ENCODE data around the gene RGPD6.
"Not testable (repeated sequence)": the region's sequence is repeated elsewhere in the genome, so short reads cannot be mapped to it uniquely, and the experiment has no call there.

RGPD6 gene

GRCh38 chr2:110482697-110483096 is 94.3 kb downstream of the RGPD6 start:
- not testable (repeated sequence) for H3K9me3 ChIP-seq (ENCODE audit: insufficient read depth, low read length); H4K20me1 ChIP-seq (ENCODE audit: insufficient read depth, low read length); H3K27me3 ChIP-seq (ENCODE audit: low read depth, low read length); H3K4me1 ChIP-seq (ENCODE audit: low read length); H3K36me3 ChIP-seq (replicated peaks; ENCODE audit: low read depth, low read length); H3K27ac ChIP-seq (ENCODE audit: low read length); H2AFZ ChIP-seq (ENCODE audit: low read depth, low read length); H3K4me2 ChIP-seq (ENCODE audit: low read length); H3K4me3 ChIP-seq (ENCODE audit: low read length); H3K9ac ChIP-seq (ENCODE audit: low read length); H3K79me2 ChIP-seq (ENCODE audit: low read length)

- not testable (repeated sequence) for H3K4me2 ChIP-seq (ENCODE audit: low read length); H3K36me3 ChIP-seq (replicated peaks; ENCODE audit: low read depth, low read length); H2AFZ ChIP-seq (ENCODE audit: low read depth, low read length); H3K79me2 ChIP-seq (ENCODE audit: low read length); H3K9me3 ChIP-seq (ENCODE audit: insufficient read depth, low read length); H3K27ac ChIP-seq (ENCODE audit: low read length); H3K27me3 ChIP-seq (ENCODE audit: low read depth, low read length); H3K9ac ChIP-seq (ENCODE audit: low read length); H3K4me3 ChIP-seq (ENCODE audit: low read length); H4K20me1 ChIP-seq (ENCODE audit: insufficient read depth, low read length); H3K4me1 ChIP-seq (ENCODE audit: low read length)
Observed at GRCh38 chr2:110481200-110481599, 95.8 kb downstream of the RGPD6 start.

- not testable (repeated sequence) for H4K20me1 ChIP-seq (ENCODE audit: insufficient read depth, low read length); H3K36me3 ChIP-seq (replicated peaks; ENCODE audit: low read depth, low read length); H3K79me2 ChIP-seq (ENCODE audit: low read length); H2AFZ ChIP-seq (ENCODE audit: low read depth, low read length); H3K4me1 ChIP-seq (ENCODE audit: low read length); H3K4me2 ChIP-seq (ENCODE audit: low read length); H3K27ac ChIP-seq (ENCODE audit: low read length); H3K9me3 ChIP-seq (ENCODE audit: insufficient read depth, low read length); H3K27me3 ChIP-seq (ENCODE audit: low read depth, low read length); H3K9ac ChIP-seq (ENCODE audit: low read length); H3K4me3 ChIP-seq (ENCODE audit: low read length)
Observed at GRCh38 chr2:110480084-110480483, 96.9 kb downstream of the RGPD6 start.

DNA sequence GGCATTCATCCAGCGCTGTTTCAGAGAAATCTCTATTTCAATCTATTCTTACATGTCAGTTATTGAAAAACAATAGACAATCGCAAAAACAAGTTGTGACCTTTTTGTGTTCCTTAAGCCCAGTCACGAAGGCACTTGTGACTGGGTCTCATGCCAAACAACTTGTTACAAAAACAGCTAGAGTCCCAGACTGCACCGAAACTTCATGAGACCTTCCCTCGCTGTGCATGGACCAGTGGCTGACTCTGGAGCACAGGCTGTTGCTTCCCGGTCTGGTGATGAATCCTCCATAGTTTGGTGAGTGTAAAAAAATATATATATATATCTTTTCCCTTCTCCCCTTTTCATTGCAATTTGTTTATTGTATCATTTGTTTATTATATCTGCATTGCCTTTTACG is 99.7 kb downstream of the RGPD6 start:
- H3K9me3 ChIP-seq (ENCODE audit: insufficient read depth, low read length); H3K36me3 ChIP-seq (replicated peaks; ENCODE audit: low read depth, low read length); H3K27ac ChIP-seq (ENCODE audit: low read length); H2AFZ ChIP-seq (ENCODE audit: low read depth, low read length); H4K20me1 ChIP-seq (ENCODE audit: insufficient read depth, low read length); H3K4me2 ChIP-seq (ENCODE audit: low read length); H3K9ac ChIP-seq (ENCODE audit: low read length); H3K4me3 ChIP-seq (ENCODE audit: low read length); H3K4me1 ChIP-seq (ENCODE audit: low read length); H3K27me3 ChIP-seq (ENCODE audit: low read depth, low read length); H3K79me2 ChIP-seq (ENCODE audit: low read length): not testable (repeated sequence)

GRCh38 chr2:110476952-110477351 is 100.1 kb downstream of the RGPD6 start:
- not testable (repeated sequence) for H3K9ac ChIP-seq (ENCODE audit: low read length); H3K4me3 ChIP-seq (ENCODE audit: low read length); H3K4me1 ChIP-seq (ENCODE audit: low read length); H3K36me3 ChIP-seq (replicated peaks; ENCODE audit: low read depth, low read length); H3K79me2 ChIP-seq (ENCODE audit: low read length); H4K20me1 ChIP-seq (ENCODE audit: insufficient read depth, low read length); H2AFZ ChIP-seq (ENCODE audit: low read depth, low read length); H3K27ac ChIP-seq (ENCODE audit: low read length); H3K27me3 ChIP-seq (ENCODE audit: low read depth, low read length); H3K4me2 ChIP-seq (ENCODE audit: low read length); H3K9me3 ChIP-seq (ENCODE audit: insufficient read depth, low read length)

- not testable (repeated sequence) for H3K27ac ChIP-seq (ENCODE audit: low read length); H2AFZ ChIP-seq (ENCODE audit: low read depth, low read length); H3K79me2 ChIP-seq (ENCODE audit: low read length); H3K27me3 ChIP-seq (ENCODE audit: low read depth, low read length); H3K4me1 ChIP-seq (ENCODE audit: low read length); H3K4me3 ChIP-seq (ENCODE audit: low read length); H3K9me3 ChIP-seq (ENCODE audit: insufficient read depth, low read length); H4K20me1 ChIP-seq (ENCODE audit: insufficient read depth, low read length); H3K9ac ChIP-seq (ENCODE audit: low read length); H3K36me3 ChIP-seq (replicated peaks; ENCODE audit: low read depth, low read length); H3K4me2 ChIP-seq (ENCODE audit: low read length)
Observed at GRCh38 chr2:110475627-110476359, 101.2 kb downstream of the RGPD6 start.

GRCh38 chr2:110474898-110475297 is 102.1 kb downstream of the RGPD6 start:
- H3K27ac ChIP-seq (ENCODE audit: low read length); H3K79me2 ChIP-seq (ENCODE audit: low read length); H3K27me3 ChIP-seq (ENCODE audit: low read depth, low read length); H2AFZ ChIP-seq (ENCODE audit: low read depth, low read length); H4K20me1 ChIP-seq (ENCODE audit: insufficient read depth, low read length); H3K4me3 ChIP-seq (ENCODE audit: low read length); H3K36me3 ChIP-seq (replicated peaks; ENCODE audit: low read depth, low read length); H3K9ac ChIP-seq (ENCODE audit: low read length); H3K4me2 ChIP-seq (ENCODE audit: low read length); H3K9me3 ChIP-seq (ENCODE audit: insufficient read depth, low read length); H3K4me1 ChIP-seq (ENCODE audit: low read length): not testable (repeated sequence)

- H3K4me2 ChIP-seq (ENCODE audit: low read length); H3K27ac ChIP-seq (ENCODE audit: low read length); H4K20me1 ChIP-seq (ENCODE audit: insufficient read depth, low read length); H2AFZ ChIP-seq (ENCODE audit: low read depth, low read length); H3K36me3 ChIP-seq (replicated peaks; ENCODE audit: low read depth, low read length); H3K27me3 ChIP-seq (ENCODE audit: low read depth, low read length); H3K79me2 ChIP-seq (ENCODE audit: low read length); H3K9ac ChIP-seq (ENCODE audit: low read length); H3K4me1 ChIP-seq (ENCODE audit: low read length); H3K9me3 ChIP-seq (ENCODE audit: insufficient read depth, low read length); H3K4me3 ChIP-seq (ENCODE audit: low read length): not testable (repeated sequence)
Observed at GRCh38 chr2:110473059-110473358, 104.0 kb downstream of the RGPD6 start.

DNA sequence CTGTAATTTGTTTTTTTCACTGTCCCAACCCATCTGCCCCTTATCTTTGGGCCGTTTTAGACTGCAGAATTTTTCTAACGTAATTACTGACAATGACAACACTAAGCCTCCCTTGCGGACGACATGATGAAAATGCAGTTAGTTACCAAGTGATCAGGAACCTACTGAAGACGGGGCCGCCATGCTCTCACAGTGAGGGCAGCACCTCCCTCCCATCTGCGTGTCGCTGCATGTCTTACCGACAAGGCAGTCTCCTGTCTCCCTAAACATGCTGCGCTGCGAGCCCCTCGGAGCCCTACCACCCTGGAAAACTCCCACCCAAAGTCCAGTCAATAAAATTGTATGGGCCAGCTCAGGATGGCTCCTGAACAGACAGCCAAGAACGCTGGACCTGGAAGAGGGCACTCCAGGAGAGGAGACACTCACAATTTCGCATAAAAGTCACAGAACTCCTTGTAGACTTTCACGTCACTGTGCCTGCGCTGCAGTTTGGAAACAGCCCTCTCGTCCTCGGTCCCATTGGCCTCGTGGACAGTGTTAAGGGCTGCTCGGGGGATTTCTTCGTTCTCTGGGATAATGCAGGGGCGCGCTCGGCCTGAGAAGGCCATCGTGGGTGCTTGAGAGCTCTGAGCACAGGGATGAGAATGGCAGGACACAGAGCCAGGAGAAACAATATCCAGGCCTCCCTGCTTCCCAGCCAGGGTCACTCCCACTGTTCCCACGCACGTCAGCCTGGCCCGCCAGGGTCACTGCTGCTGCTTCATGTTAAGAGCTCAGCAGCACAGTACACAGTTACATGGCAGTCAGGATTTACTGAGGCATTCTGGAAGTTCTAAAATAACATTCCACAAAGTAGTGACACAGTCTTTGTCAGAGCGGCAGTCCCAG is 104.6 kb downstream of the RGPD6 start, which contains the start of gene LIMS4:
LIMS4 (minus strand) TSS at position 646 of the 888 bp plus-strand sequence; CDS start at position 608, 38 bp downstream.
- H3K27ac ChIP-seq (ENCODE audit: low read length); H4K20me1 ChIP-seq (ENCODE audit: insufficient read depth, low read length); H3K79me2 ChIP-seq (ENCODE audit: low read length); H3K4me2 ChIP-seq (ENCODE audit: low read length); H2AFZ ChIP-seq (ENCODE audit: low read depth, low read length); H3K9ac ChIP-seq (ENCODE audit: low read length); H3K27me3 ChIP-seq (ENCODE audit: low read depth, low read length); H3K36me3 ChIP-seq (replicated peaks; ENCODE audit: low read depth, low read length); H3K9me3 ChIP-seq (ENCODE audit: insufficient read depth, low read length); H3K4me1 ChIP-seq (ENCODE audit: low read length); H3K4me3 ChIP-seq (ENCODE audit: low read length): not testable (repeated sequence)
